Esophagus muscularis mucosa (tissue), 4 donors: Measurements from ENCODE around the gene CMA1. TPM values are rescaled to one million over a fixed set of nuclear protein-coding genes. Genes with fewer than 3 reads are reported as not detected.
"Not testable (repeated sequence)": the region's sequence is repeated elsewhere in the genome, so short reads cannot be mapped to it uniquely, and the experiment has no call there.

Experiments
- DNase-seq: peaks from one replicate; pipeline ENCODE4 v3.0.0-alpha.2; 2017; ENCODE audit errors: extremely low spot score
- H3K27ac ChIP-seq, 4 donors: fragments of 200-600 bp; sonication (generic); replicated peaks in 1 of 4; 1 replicate in 3 of 4; 2 replicates in 1 of 4; pipeline ENCODE4 v1.5.1; 2016 to 2019; ENCODE audit warnings: mild to moderate bottlenecking in 1 of 4
- H3K27me3 ChIP-seq, 4 donors: fragments of 200-600 bp; sonication (generic); one replicate each; pipeline versions ENCODE4 v1.5.1 to v1.6.0; 2016 to 2019
- H3K36me3 ChIP-seq, 4 donors: fragments of 200-600 bp; sonication (generic); one replicate each; pipeline ENCODE4 v1.5.1; 2016 to 2019
- H3K4me1 ChIP-seq, 4 donors: fragments of 200-600 bp; sonication (generic); one replicate each; pipeline ENCODE4 v1.5.1; 2016 to 2019
- H3K4me3 ChIP-seq, 4 donors: fragments of 200-600 bp; sonication (generic); 1 replicate in 2 of 4; 2 replicates in 2 of 4; pipeline ENCODE4 v1.5.1; 2016 to 2019; ENCODE audit warnings: mild to moderate bottlenecking in 4 of 4, moderate library complexity in 1 of 4
- H3K9me3 ChIP-seq, 4 donors: fragments of 200-600 bp; sonication (generic); 1 replicate in 3 of 4; 2 replicates in 1 of 4; pipeline ENCODE4 v1.5.1; 2016 to 2019
- CTCF ChIP-seq, 3 experiments: fragments of 200-600 bp in 2 of 3; fragments of 450-650 bp in 1 of 3; sonication (generic) in 2 of 3; IDR thresholded peaks; one replicate each; pipeline ENCODE4 v1.5.1; 2017 to 2019; ENCODE audit warnings: antibody characterized with exemption in 3 of 3, mild to moderate bottlenecking in 2 of 3, moderate library complexity in 1 of 3
- EP300 ChIP-seq: sonication (generic); formaldehyde crosslinking; IDR thresholded peaks from one replicate; pipeline ENCODE4 v1.6.1; 2017; ENCODE audit warnings: antibody characterized with exemption
- POLR2A ChIP-seq: fragments of 450-650 bp; IDR thresholded peaks from one replicate; pipeline ENCODE4 v1.6.1; 2017; ENCODE audit warnings: antibody characterized with exemption, moderate library complexity, mild to moderate bottlenecking, low read depth
- POLR2AphosphoS5 ChIP-seq, 2 donors: sonication (generic); formaldehyde crosslinking; IDR thresholded peaks; one replicate each; pipeline ENCODE4 v1.6.1; 2017; ENCODE audit warnings: antibody characterized with exemption in 2 of 2
- WGBS: methylation state at CpG from one replicate; pipeline ENCODE4 v1.1.5; 2018; 5-methylcytosine and 5-hydroxymethylcytosine counted together
- intact Hi-C: fragments of 100-400 bp; cut with DNase I; formaldehyde crosslinking; loops from one replicate; pipeline ENCODE4 v1.15.1; 2023
- total RNA-seq, 4 donors: library from RNA; depleted of rRNA; stranded (reverse); fragments of >200 nt; gene quantifications; one replicate each; pipeline versions ENCODE4 v1.1.0 to v1.2.1, GENCODE V29; 2016

CMA1 gene
- total RNA-seq, 4 donors from 2014 or later = 1.2 to 8.0 (median 2.6) TPM; not detected in 1

- intact Hi-C loops = no loop called here
- 72% methylated on average over 6 of the region's 6 CpGs for WGBS
- no peak for TF ChIP-seq EP300
- TF ChIP-seq POLR2A = no peak
- TF ChIP-seq CTCF (IDR thresholded peaks at IDR 0.05) = no peak
- TF ChIP-seq POLR2AphosphoS5 (IDR thresholded peaks at IDR 0.05) = no peak
- no peaks in the 10 kb centered on the region for H3K27me3 ChIP-seq
- H3K9me3 ChIP-seq = no peaks in the 10 kb centered on the region
- no peak overlapping the region for H3K27ac ChIP-seq
- H3K4me1 ChIP-seq = no peaks in the 10 kb centered on the region
- DNase-seq = no peak
- H3K4me3 ChIP-seq = no peak overlapping the region
- no peaks in the 10 kb centered on the region for H3K36me3 ChIP-seq
Measured at GRCh38 chr14:24506443-24506842, 1.6 kb downstream of the CMA1 start.

GRCh38 chr14:24504425-24504950 is 3.6 kb downstream of the CMA1 start:
- Histone ChIP-seq H3K4me1 (no peaks in the 10 kb centered on the region), H3K27ac (no peak overlapping the region), H3K4me3 (no peak overlapping the region), H3K36me3 (no peaks in the 10 kb centered on the region), H3K9me3 (no peaks in the 10 kb centered on the region), H3K27me3 (no peaks in the 10 kb centered on the region)
- DNase-seq = no peak
- TF ChIP-seq EP300 (no peak), POLR2AphosphoS5 (IDR thresholded peaks at IDR 0.05) (no peak), CTCF (IDR thresholded peaks at IDR 0.05) (no peak), POLR2A (no peak)
- intact Hi-C loops = no loop called here
- WGBS = 80% methylated on average over 5 of the region's 5 CpGs

- H3K9me3 ChIP-seq, DNase-seq, intact Hi-C loops, H3K4me1 ChIP-seq, H3K4me3 ChIP-seq, H3K27me3 ChIP-seq, H3K36me3 ChIP-seq, H3K27ac ChIP-seq: not testable (repeated sequence)
- WGBS = 76% methylated on average over 18 of the region's 19 CpGs
Measured at GRCh38 chr14:24491586-24492408, 16.3 kb downstream of the CMA1 start.

- Histone ChIP-seq H3K9me3 (no peaks in the 10 kb centered on the region), H3K4me1 (no peaks in the 10 kb centered on the region), H3K27me3 (no peaks in the 10 kb centered on the region), H3K27ac (no peak overlapping the region), H3K4me3 (no peak overlapping the region), H3K36me3 (no peaks in the 10 kb centered on the region)
- DNase-seq = no peak
- TF ChIP-seq POLR2AphosphoS5 (IDR thresholded peaks at IDR 0.05) = no peak
- no peak for TF ChIP-seq EP300
- no peak for TF ChIP-seq CTCF (IDR thresholded peaks at IDR 0.05)
- no peak for TF ChIP-seq POLR2A
- 61% methylated on average over 4 of the region's 4 CpGs for WGBS
- intact Hi-C loops = no loop called here
Measured at GRCh38 chr14:24483604-24484252, 24.3 kb downstream of the CMA1 start.

GRCh38 chr14:24482699-24483303 is 25.3 kb downstream of the CMA1 start:
- H3K4me1 ChIP-seq, H3K27ac ChIP-seq, DNase-seq, H3K4me3 ChIP-seq, intact Hi-C loops, H3K9me3 ChIP-seq, H3K36me3 ChIP-seq, H3K27me3 ChIP-seq: not testable (repeated sequence)
- WGBS = 71% methylated on average over 2 of the region's 2 CpGs
